HL-60 (cell line): ENCODE data around the gene CREB5.

ENCODE experiments used
- POLR2AphosphoS5 ChIP-seq: IDR thresholded peaks from 2 replicates; pipeline ENCODE4 v1.6.1; 2012; ENCODE audit warnings: low read depth
- TF ChIP-seq, protein P1 (sequence below): IDR thresholded peaks from one replicate; pipeline ENCODE4 v1.5.1; 2011; ENCODE audit warnings: low read length, control low read depth, inconsistent platforms; ENCODE audit not compliant: insufficient read depth

DNA sequence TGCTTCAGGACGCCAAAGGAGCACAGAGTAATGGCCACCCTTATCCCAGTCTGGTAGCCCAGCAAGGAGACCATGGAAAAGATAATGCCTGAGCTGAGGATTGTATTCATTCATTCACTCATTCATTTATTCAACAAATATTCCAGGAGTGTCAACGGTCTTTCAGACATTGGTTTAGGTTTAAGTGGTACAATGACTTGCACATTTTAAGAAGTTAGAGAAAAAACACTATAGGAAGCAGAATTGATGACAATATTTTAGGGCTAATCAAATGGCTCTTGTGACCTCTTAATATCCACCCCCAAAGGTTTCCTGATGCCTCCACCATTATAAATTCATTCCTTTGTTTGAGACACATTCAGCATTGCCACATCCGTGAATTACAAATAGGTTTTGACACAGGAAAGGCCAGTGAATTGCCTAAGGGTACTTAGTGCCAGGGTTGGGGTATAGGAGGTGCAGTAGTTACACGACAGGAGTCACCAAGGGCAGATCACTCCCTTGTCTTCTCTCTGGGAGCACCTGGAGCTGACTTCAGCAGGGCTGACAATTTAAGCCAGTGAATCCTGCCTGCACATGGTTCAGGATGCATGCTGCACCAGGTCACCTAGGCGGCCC is 269.5 kb downstream of the CREB5 start:
- TF ChIP-seq, protein P1, sequence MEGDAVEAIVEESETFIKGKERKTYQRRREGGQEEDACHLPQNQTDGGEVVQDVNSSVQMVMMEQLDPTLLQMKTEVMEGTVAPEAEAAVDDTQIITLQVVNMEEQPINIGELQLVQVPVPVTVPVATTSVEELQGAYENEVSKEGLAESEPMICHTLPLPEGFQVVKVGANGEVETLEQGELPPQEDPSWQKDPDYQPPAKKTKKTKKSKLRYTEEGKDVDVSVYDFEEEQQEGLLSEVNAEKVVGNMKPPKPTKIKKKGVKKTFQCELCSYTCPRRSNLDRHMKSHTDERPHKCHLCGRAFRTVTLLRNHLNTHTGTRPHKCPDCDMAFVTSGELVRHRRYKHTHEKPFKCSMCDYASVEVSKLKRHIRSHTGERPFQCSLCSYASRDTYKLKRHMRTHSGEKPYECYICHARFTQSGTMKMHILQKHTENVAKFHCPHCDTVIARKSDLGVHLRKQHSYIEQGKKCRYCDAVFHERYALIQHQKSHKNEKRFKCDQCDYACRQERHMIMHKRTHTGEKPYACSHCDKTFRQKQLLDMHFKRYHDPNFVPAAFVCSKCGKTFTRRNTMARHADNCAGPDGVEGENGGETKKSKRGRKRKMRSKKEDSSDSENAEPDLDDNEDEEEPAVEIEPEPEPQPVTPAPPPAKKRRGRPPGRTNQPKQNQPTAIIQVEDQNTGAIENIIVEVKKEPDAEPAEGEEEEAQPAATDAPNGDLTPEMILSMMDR, result no peak
- no peak for TF ChIP-seq POLR2AphosphoS5
